Measurements from ENCODE around the gene AGR2. TPM values are rescaled to one million over a fixed set of nuclear protein-coding genes. Genes with fewer than 3 reads are reported as not detected.
"Not testable (repeated sequence)": the region's sequence is repeated elsewhere in the genome, so short reads cannot be mapped to it uniquely, and the experiment has no call there.

The AGR2 gene
- total RNA-seq, 1 experiment from 2014 or later: not detected

DNA sequence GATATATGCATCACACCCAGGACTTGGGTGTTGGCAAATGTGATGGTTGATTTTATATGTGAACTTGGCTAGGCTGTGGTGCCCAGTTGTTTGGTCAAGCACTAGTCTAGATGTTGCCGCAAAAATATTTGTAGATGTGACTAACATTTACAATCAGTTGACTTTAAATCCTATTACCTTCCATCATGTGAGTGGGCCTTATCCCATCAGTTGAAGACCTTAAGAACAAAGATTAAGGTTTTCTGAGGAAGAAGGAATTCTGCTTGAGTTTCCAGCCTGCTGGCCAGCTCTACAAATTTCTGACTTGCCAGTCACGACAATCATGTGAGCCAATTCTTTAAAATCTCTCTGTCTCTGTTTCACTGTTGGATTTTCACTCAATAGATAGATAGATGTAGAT, 30.9 kb downstream of the AGR2 start:
- DNase-seq (ENCODE audit: low read depth): no peak

DNA sequence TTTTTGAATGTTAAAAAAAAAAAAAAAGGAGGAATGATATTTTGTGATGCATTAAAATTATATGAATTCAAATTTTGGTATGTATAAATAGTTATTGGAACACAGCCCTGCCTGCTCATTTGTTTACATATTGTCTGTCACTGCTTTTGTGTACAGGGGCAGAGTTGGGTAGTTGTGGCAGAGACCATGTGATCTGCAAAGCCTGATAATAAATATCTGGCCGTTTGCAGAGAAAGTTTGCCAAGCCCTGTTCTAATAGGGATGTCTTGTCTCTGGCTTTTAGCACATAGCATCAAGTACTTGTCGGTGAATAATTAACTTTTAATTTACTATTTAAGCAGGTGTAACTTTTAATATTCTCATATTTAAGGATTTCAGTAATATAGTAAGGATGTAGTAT, 31.5 kb downstream of the AGR2 start:
- DNase-seq (ENCODE audit: low read depth): no peak

DNA sequence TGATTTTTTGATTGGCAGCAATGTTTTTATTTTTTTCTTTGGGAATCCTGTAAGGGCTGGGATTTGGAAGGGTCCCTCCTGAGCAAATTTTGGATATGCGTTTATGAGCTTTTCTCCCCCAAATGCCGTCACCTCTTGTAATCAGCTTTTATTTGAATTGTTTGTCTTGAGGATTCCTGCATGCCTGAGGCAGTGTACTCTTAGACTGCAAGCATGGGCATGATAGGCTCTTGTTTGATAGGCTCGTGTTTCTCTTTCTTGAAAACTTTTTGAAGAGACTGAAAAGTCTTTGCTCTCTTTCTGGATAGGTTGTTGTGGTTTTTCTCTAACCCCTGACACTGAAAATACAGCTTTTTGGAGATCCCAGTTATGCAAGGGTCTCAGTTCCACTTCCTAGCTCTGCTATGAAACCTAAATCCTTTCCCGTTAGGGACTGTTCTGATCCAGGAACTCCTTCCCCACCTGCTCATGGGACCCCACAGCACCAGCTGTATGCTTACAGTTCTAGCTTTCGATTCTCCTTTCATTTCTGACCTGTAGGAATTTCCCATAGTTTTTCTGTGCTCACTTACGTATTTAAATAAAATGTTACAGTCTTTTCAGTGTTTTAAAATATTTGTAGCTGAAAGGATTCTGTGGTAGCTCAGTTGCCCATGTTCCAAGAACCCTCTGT, 34.0 kb downstream of the AGR2 start:
- no peak for DNase-seq (ENCODE audit: low read depth)

DNA sequence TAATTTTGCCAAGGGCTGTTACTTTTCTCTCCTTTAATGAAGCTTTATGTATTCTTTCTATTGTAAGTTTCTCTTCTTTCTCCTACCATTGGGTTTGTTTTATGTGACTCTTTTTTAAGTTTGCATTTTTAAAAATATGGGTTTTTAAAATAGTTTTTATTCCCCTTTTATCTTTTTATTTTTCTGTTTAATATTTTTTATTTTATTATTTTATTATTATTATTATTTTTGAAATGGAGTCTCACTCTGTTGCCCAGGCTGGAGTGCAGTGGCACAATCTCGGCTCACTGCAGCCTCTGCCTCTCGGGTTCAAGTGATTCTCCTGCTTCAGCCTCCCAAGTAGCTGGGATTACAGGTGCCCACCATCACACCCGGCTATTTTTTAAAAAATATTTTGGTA, 34.8 kb downstream of the AGR2 start:
- DNase-seq (ENCODE audit: low read depth): not testable (repeated sequence)

DNA sequence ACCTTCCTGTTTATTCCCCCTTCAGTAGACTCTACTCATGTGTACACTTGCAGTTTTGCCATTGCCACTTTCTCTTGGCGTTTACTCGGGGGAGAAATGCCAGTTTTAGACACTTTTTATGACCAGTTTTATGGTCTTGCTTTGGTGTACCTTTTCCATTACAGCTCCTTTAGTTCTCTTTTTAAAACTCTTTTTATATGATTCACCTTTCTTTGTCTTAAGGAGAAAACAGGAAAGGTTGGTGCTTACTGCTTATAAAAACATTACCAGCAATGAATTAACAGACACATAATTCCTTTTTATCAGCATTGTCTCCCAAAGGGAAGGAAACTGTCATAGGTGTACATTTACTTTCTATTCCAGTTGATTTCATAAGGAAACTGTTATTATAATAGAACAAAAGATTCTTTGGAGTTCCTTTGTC, 39.4 kb downstream of the AGR2 start:
- DNase-seq (ENCODE audit: low read depth): no peak

GRCh38 chr7:16764942-16765341, 39.9 kb downstream of the AGR2 start:
- no peak for DNase-seq (ENCODE audit: low read depth)

- no peak for DNase-seq (ENCODE audit: low read depth)
Observed at GRCh38 chr7:16762177-16762576, 42.6 kb downstream of the AGR2 start.

- no peak for DNase-seq (ENCODE audit: low read depth)
Observed at GRCh38 chr7:16759840-16760239, 45.0 kb downstream of the AGR2 start.

DNA sequence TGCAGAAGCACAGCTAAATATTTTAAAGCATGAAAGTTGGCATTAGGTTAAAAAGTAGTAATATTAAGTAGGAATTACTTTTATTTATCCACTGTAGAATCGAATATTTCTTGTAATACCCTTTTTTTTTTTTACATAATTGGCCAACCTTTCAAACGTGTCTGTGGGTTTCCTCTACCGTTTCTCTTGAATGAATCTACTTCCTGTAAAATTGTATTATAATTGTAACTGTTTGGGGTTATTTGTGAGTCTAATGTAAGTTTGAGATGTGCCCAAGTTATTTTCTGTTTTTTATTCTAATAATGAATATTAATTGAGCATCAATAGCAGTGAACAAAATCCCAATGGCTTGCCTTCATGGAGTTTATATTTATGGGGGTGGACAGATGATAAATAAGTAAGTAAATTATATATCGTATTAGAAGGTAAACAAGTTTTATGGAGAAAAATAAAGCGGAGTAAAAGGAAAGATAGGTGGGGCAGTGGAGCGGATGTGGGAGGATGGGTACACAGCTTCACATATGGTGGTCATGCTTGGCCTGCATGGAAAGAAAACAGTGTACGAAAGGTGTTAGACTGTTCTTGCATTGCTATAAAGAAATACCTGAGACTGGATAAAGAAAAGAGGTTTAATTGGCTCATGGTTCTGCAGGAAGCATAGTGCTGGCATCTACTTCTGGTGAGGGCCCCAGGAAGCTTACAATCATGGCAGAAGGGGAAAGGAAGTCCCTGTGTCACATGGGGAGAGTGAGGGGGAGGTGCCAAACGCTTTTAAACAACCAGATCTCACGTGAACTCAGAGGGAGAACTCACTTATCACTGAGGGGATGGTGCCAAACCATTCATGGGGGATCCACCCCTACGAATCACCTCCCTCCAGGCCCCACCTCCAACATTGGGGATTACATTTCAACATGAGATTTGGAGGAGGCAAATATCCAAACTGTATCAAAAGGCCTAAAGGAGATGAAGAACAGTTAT, 45.9 kb downstream of the AGR2 start:
- no peak for DNase-seq (ENCODE audit: low read depth)

DNA sequence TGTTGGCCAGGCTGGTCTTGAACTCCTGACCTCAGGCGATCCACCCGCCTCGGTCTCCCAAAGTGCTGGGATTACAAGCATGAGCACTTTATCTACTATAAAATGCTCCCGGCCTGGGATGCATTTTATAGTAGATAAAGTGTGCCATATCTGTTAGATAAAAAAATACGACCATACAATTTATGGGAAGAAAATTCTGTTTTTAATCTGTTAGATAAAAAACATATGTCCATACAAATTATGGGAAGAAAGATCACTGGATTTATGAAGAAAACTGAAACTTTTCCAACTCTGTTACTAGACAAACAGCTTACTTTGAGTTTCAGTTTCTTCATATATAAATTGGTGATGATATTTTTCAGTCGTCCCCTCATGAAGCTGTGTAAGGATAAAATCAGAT, 46.8 kb downstream of the AGR2 start:
- no peak for DNase-seq (ENCODE audit: low read depth)

GRCh38 chr7:16755397-16755796, 49.4 kb downstream of the AGR2 start:
- DNase-seq (ENCODE audit: low read depth): no peak

DNA sequence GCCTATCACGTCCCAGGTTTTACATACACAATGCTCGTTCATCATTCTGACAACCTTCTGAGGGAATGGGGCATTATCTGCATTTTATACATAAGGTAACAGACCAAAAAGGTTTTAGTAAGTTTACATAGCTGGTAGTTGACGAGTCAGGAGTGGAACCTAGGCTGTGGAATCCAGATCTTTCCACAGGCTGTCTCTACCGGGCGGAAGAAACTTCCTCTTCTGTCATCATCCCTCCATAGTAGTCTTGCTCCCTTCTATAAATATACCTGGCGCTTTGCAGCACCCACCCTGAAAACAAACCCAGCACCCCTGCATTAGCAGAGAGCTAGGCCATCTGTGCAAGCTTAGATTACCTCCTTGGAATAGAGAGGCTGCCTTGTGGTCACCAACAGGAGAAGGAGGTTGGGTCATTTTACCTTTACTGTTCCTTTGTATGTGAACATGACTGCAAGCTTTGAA, 49.9 kb downstream of the AGR2 start:
- DNase-seq (ENCODE audit: low read depth): no peak

- peak; percentile 26 for DNase-seq (ENCODE audit: low read depth)
Observed at GRCh38 chr7:16753932-16754855, 50.6 kb downstream of the AGR2 start.

GRCh38 chr7:16753102-16753931, 51.5 kb downstream of the AGR2 start, which contains the start of gene TSPAN13:
TSS of gene TSPAN13 (plus strand) at chr7:16753755. CDS start at chr7:16753968, 213 bp downstream.
- peak; percentile 64 for DNase-seq (ENCODE audit: low read depth)

DNA sequence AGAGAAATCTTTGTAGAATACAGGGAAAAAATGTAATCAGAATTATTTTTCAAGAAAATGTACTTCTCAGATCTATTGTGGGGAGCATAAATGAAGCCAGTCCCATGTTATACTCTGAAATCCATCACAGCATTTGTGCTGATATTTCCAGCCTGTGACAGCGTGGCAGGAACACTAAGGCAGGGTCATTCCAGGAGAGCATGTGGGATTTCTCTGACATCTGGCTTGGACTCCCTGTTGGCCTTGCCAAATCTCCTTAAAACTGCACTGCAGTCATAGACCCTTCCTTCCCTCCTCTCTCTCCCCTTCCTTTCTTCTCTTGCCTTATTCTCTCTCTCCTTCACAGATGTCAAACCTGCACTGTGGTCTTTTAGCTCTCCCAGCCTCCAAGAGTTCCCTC, 57.7 kb downstream of the AGR2 start:
- DNase-seq (ENCODE audit: low read depth): no peak

GRCh38 chr7:16745645-16746044, 59.2 kb downstream of the AGR2 start:
- no peak for DNase-seq (ENCODE audit: low read depth)

DNA sequence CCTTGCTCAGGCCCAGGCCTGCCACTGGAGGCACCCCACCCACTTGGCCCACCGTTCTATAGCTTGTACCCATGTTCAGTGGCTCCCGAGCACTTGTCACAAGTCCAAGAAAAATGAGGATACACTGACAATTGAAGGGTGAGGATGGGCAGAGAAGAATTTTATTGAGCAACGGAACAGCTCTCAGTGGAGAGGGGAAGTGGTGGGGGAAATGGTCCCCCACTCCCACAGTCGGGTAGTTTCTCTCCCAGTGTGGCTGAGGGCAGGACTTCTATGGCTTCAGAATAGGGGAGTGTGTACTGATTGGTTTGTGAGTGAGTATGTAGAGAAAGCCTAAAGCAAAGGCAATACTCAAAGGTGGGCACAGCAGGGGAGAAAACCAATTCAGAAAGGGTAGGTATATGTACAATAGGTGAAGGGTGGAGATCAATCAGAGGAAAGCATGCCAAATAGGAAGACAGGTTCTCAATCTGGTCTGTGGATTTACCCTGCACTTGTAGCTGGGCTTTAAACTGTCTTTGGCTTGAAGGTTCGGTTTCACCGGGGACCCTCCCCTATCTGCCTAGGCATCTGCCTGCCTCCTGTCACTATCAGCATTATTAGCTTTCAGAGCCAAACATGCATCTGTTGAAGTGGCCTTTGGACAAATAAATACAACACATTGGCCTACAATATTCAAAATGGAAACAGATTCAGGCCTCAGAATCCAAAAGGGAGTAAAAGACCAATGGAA, 60.1 kb downstream of the AGR2 start:
- DNase-seq (ENCODE audit: low read depth): no peak

- DNase-seq (ENCODE audit: low read depth): peak; percentile 49
Observed at GRCh38 chr7:16743236-16743635, 61.6 kb downstream of the AGR2 start.

- no peak for DNase-seq (ENCODE audit: low read depth)
Observed at GRCh38 chr7:16742547-16742946, 62.3 kb downstream of the AGR2 start.
